Ishikawa (cell line): Measurements from ENCODE around the gene AOC3.

Experiments
- CEBPB ChIP-seq: IDR thresholded peaks from 2 replicates; pipeline ENCODE4 v1.6.1; 2012
- CREB1 ChIP-seq: IDR thresholded peaks from 2 replicates; pipeline ENCODE4 v1.6.1; 2012; ENCODE audit warnings: low read depth
- EGR1 ChIP-seq: IDR thresholded peaks from 2 replicates; pipeline ENCODE4 v1.6.1; 2012
- EP300 ChIP-seq: IDR thresholded peaks from 2 replicates; pipeline ENCODE4 v1.6.1; 2012; ENCODE audit warnings: borderline replicate concordance
- FOXM1 ChIP-seq: IDR thresholded peaks from 2 replicates; pipeline ENCODE4 v1.6.1; 2012; ENCODE audit warnings: low read depth, borderline replicate concordance
- MAX ChIP-seq: IDR thresholded peaks from 2 replicates; pipeline ENCODE4 v1.6.1; 2012
- NFIC ChIP-seq: IDR thresholded peaks from 2 replicates; pipeline ENCODE4 v1.6.1; 2012
- RAD21 ChIP-seq: IDR thresholded peaks from 2 replicates; pipeline ENCODE4 v1.6.1; 2012; ENCODE audit warnings: low read depth
- REST ChIP-seq: IDR thresholded peaks from 2 replicates; pipeline ENCODE4 v1.6.1; 2012; ENCODE audit warnings: low read depth, mild to moderate bottlenecking
- TAF1 ChIP-seq: IDR thresholded peaks from 2 replicates; pipeline ENCODE4 v1.6.1; 2012; ENCODE audit warnings: low read depth, mild to moderate bottlenecking
- TCF12 ChIP-seq: IDR thresholded peaks from 2 replicates; pipeline ENCODE4 v1.6.1; 2012; ENCODE audit warnings: low read depth
- TEAD4 ChIP-seq: IDR thresholded peaks from 2 replicates; pipeline ENCODE4 v1.6.1; 2012
- USF1 ChIP-seq: IDR thresholded peaks from 2 replicates; pipeline ENCODE4 v1.6.1; 2012
- YY1 ChIP-seq: IDR thresholded peaks from 2 replicates; pipeline ENCODE4 v1.6.1; 2012; ENCODE audit warnings: low read depth
- ZBTB7A ChIP-seq: IDR thresholded peaks from 2 replicates; pipeline ENCODE4 v1.6.1; 2012; ENCODE audit warnings: low read depth

Gene AOC3

GRCh38 chr17:42845918-42846593 lies 4.9 kb upstream of the AOC3 start:
- no peak for TF ChIP-seq TEAD4
- no peak for TF ChIP-seq REST
- TF ChIP-seq NFIC = no peak
- TF ChIP-seq RAD21 = no peak
- no peak for TF ChIP-seq TCF12
- no peak for TF ChIP-seq YY1
- TF ChIP-seq FOXM1 = no peak
- no peak for TF ChIP-seq TAF1

DNA sequence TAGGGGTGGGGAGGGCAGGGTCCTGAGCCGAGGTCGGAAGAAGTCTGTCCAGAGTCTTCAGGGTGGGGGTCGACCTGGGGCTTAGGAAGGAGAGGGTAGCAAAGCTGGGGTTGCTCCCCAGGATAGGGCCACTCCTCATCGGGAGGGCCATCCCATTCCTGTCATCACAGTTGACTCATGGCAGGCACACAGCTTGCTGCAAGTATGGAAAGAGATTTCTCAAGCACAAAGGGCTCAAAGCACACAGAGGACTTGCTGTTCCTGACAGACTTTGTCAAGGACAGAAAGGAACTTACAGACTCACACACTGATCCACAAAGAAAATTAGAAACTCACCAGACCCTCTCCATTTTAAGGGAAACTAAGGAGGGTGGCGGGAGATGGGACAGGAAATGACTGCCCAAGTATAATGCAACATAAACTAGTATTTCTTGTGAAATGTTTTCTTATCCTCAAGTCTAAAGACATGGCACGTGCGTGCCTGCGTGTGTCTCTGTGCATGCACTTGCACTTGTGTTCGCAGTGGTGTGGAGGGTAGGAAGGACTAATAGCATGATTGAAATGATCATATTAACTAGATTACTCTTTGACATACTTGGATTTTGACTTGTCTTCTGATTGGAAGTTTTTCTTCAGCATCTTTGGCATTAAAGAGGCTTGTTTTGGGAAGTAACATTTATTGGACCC lies 4.3 kb upstream of the AOC3 start:
- TF ChIP-seq USF1 (no peak), TEAD4 (no peak), RAD21 (no peak), CREB1 (no peak)

DNA sequence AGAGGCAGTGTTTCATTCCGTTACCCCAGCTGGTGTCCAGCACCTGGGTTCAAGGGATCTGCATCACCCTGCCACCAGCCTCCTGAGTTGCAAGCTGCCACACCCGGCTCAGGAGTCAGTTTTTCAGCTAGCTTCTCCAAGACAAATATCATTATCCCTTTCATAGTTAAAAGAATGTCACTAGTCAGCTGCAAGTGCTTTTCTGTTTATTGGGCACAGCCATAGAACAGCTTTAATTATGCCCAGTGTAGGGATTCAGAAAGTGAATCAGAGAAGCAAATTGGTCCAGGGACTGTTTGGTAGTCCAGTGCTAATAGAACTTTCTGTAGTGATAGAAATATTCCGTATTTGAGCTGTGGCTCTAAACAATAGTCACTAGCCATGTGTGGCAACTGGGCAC lies 2.9 kb upstream of the AOC3 start:
- TF ChIP-seq USF1 (no peak), TEAD4 (no peak)

- TF ChIP-seq TCF12 = no peak
- no peak for TF ChIP-seq TEAD4
- no peak for TF ChIP-seq REST
- TF ChIP-seq FOXM1 = no peak
- TF ChIP-seq RAD21 = no peak
- no peak for TF ChIP-seq NFIC
- TF ChIP-seq CEBPB = no peak
- TF ChIP-seq MAX = no peak
- no peak for TF ChIP-seq TAF1
- TF ChIP-seq CREB1 = no peak
- TF ChIP-seq USF1 = no peak
- no peak for TF ChIP-seq EGR1
- TF ChIP-seq EP300 = no peak
- TF ChIP-seq ZBTB7A = no peak
- TF ChIP-seq YY1 = no peak
These were observed 2.0 kb upstream of the AOC3 start for GRCh38 chr17:42849031-42849430.

- no peak for TF ChIP-seq CEBPB
- peak; percentile 58; the same call in 1 of the 2 replicates for TF ChIP-seq MAX
- TF ChIP-seq NFIC = 0 out of 2 replicates have a peak, but pooled peaks have one; percentile 14
- no peak for TF ChIP-seq TAF1
- no peak for TF ChIP-seq USF1
- no peak for TF ChIP-seq RAD21
- TF ChIP-seq EGR1 = no peak
- TF ChIP-seq ZBTB7A = no peak
- TF ChIP-seq TCF12 = no peak
- no peak for TF ChIP-seq FOXM1
- TF ChIP-seq TEAD4 = no peak
These were observed 1.4 kb upstream of the AOC3 start for GRCh38 chr17:42849451-42850181.
